ENCODE measurements around the gene ING4.

Gene ING4

DNA sequence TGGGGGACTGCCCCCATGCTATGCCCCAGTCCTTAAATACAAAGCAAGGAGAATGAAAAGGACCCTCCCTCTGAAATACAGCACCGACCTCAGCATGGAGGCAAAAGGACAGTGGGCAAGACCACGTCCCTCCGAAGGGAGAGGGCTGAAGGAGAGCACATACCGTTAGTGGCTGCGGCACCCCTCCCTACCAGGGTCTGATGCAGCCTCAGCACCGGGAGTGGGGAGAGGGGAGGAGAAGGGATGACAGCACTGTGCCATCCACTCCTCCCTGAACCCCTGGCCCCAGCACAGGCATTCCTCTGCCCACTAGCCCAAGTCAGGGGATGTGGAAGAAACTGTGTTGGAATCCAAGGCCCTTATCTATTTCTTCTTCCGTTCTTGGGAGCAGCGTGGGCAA, 12.1 kb downstream of the ING4 start:
- no peaks in the 10 kb centered on the region for H3K9me3 ChIP-seq (ENCODE audit: control insufficient read depth, low read length)
- no peak overlapping the region for H3K4me3 ChIP-seq (ENCODE audit: insufficient read depth, low read depth, low read length)
- H3K4me1 ChIP-seq (ENCODE audit: control insufficient read depth, insufficient read depth, low read length) = no peaks in the 10 kb centered on the region
- H3K36me3 ChIP-seq (ENCODE audit: control insufficient read depth, insufficient read depth, low read length) = peaks cover 40% of the 10 kb centered on the region
- H3K27me3 ChIP-seq (ENCODE audit: control insufficient read depth, insufficient read depth, low read length, poor library complexity, severe bottlenecking) = no peaks in the 10 kb centered on the region
- WGBS, 2 experiments = 94 to 96% methylated on average over 8 of the region's 8 CpGs
- H3K27ac ChIP-seq (ENCODE audit: insufficient read depth, low read depth, low read length, poor library complexity, severe bottlenecking) = no peak overlapping the region

DNA sequence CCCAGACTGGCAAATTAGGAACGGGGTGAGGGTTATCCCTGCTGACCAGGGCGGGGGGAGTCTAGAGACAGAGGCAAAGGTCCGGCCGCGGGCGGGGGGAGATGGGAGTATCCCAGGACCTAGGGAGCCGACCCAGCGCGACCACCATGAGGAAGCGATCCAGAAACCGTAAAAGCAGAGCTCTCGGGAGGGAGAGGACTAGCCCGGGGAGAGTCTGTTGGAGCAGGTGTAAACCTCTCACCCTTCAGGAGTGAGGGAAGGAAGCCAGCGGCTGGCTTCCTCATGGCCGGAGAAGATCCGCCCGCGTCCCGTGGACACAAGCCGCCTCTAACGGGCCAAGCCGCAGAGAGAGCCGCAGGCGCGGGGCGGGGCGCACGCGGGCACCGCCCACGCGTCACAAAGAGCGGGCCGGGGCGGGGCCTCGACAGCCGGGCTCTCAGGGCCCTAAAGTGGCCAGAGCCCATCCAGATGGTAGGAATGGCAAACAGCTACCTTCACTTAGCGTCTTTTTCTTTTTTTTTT, 15.8 kb downstream of the ING4 start, which contains the start of gene ACRBP:
Gene ACRBP, minus strand, starts transcription at position 350 of the 522 bp plus-strand sequence. Its CDS starts 66 bp downstream, at position 284.
- peak within 1 kb of the TSS; percentile 40 for H3K4me3 ChIP-seq (ENCODE audit: insufficient read depth, low read depth, low read length)
- WGBS, 2 experiments = 39 to 40% methylated on average over 38 of the region's 38 CpGs

DNA sequence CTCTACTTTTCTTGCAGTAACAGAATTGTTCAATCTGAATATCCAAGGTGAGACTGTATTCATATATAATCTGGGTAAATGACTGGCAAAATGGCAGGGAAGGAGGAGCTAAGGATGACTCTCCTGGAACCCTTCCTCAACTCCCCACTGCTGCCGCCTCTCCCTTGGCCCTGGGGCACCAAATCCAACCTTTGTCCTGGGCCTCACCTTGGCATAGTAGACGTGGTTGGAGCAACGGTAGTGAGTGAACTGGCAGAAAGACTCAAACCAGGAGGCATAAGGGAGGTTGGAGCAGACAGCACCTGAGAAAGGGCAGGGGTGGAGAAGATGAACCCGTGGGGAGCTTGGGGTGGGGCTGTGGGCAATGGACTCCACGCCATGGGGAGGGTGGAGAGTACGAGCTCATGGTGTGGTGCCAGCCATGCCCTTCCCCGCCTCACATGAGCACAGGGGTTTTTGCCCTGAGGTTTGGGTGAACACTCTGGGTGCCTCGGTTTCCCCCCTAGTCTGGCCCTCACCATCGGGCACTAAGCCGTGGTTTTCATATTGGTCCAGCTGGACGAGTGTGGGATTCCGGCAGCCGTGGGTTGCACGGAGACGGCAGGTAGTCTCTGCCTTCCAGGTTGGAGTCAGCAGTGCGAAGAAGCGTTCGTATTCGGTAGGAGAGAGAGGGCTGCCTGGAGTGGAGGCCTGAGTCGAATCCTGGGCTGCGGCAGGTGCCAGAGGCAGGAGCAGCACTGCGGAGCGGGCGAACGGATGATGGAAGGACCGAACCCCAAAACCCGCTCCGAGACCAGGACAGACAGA, 16.4 kb downstream of the ING4 start:
- Histone ChIP-seq H3K36me3 (ENCODE audit: control insufficient read depth, insufficient read depth, low read length) (peaks cover 18% of the 10 kb centered on the region), H3K27me3 (ENCODE audit: control insufficient read depth, insufficient read depth, low read length, poor library complexity, severe bottlenecking) (no peaks in the 10 kb centered on the region), H3K27ac (ENCODE audit: insufficient read depth, low read depth, low read length, poor library complexity, severe bottlenecking) (no peak overlapping the region), H3K9me3 (ENCODE audit: control insufficient read depth, low read length) (no peaks in the 10 kb centered on the region), H3K4me1 (ENCODE audit: control insufficient read depth, insufficient read depth, low read length) (no peaks in the 10 kb centered on the region), H3K4me3 (ENCODE audit: insufficient read depth, low read depth, low read length) (peak overlapping the region; percentile 40)
- 86 to 88% methylated on average over 28 of the region's 28 CpGs for WGBS, 2 experiments

More for the DNA sequence above, 15.8 kb downstream of the ING4 start, which contains the start of gene ACRBP:
- Histone ChIP-seq H3K9me3 (ENCODE audit: control insufficient read depth, low read length) (no peaks in the 10 kb centered on the region), H3K27me3 (ENCODE audit: control insufficient read depth, insufficient read depth, low read length, poor library complexity, severe bottlenecking) (no peaks in the 10 kb centered on the region), H3K27ac (ENCODE audit: insufficient read depth, low read depth, low read length, poor library complexity, severe bottlenecking) (no peak within 1 kb of the TSS), H3K4me1 (ENCODE audit: control insufficient read depth, insufficient read depth, low read length) (no peaks in the 10 kb centered on the region), H3K36me3 (ENCODE audit: control insufficient read depth, insufficient read depth, low read length) (peaks cover 22% of the 10 kb centered on the region)

DNA sequence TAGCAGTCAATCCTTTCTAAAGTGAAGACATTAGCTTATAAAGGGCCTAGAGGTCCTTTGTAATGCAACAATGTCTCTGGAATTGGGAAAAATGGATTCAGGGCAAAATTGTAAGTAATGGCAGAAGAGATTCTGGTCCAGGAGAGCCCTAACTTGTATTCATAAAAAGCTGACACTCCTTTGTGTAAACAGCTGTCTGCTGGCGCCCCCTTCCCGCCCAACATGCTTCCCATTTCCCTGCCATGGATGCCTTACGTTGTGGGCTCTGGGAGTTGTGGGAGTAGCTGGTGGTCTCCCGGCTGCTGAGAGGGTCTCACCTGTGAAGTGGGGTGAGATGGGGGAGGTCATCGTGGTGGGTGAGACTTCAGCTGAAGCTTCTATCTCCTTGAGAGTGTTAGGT, 18.0 kb downstream of the ING4 start:
- no peak overlapping the region for H3K27ac ChIP-seq (ENCODE audit: insufficient read depth, low read depth, low read length, poor library complexity, severe bottlenecking)
- 31 to 44% methylated on average over 5 of the region's 5 CpGs for WGBS, 2 experiments
- H3K36me3 ChIP-seq (ENCODE audit: control insufficient read depth, insufficient read depth, low read length) = peaks cover 2% of the 10 kb centered on the region

DNA sequence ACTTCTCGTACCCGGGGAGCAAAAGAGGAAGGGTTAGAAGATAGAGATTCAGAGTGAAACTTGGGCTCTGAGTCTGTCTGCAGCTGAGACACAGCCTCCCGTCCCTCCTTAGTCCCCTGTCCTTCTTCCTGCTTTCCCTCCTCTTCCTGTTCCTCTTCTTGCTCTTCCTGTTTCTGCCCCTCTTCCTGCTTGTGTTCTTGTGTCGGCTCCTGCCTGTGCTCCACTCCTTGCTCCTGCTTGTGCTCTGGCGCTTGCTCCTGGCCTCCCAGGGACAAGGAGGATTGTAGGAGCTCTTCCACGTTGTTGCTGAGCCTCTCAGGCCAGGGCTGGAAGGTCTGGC, 18.7 kb downstream of the ING4 start:
- Histone ChIP-seq H3K9me3 (ENCODE audit: control insufficient read depth, low read length) (no peaks in the 10 kb centered on the region), H3K27me3 (ENCODE audit: control insufficient read depth, insufficient read depth, low read length, poor library complexity, severe bottlenecking) (no peaks in the 10 kb centered on the region), H3K4me1 (ENCODE audit: control insufficient read depth, insufficient read depth, low read length) (no peaks in the 10 kb centered on the region), H3K27ac (ENCODE audit: insufficient read depth, low read depth, low read length, poor library complexity, severe bottlenecking) (no peak overlapping the region), H3K4me3 (ENCODE audit: insufficient read depth, low read depth, low read length) (no peak overlapping the region), H3K36me3 (ENCODE audit: control insufficient read depth, insufficient read depth, low read length) (peaks cover 2% of the 10 kb centered on the region)
- 84 to 92% methylated on average over 6 of the region's 6 CpGs for WGBS, 2 experiments

More for the DNA sequence above, 18.0 kb downstream of the ING4 start:
- Histone ChIP-seq H3K4me1 (ENCODE audit: control insufficient read depth, insufficient read depth, low read length) (no peaks in the 10 kb centered on the region), H3K9me3 (ENCODE audit: control insufficient read depth, low read length) (no peaks in the 10 kb centered on the region), H3K27me3 (ENCODE audit: control insufficient read depth, insufficient read depth, low read length, poor library complexity, severe bottlenecking) (no peaks in the 10 kb centered on the region), H3K4me3 (ENCODE audit: insufficient read depth, low read depth, low read length) (no peak overlapping the region)

DNA sequence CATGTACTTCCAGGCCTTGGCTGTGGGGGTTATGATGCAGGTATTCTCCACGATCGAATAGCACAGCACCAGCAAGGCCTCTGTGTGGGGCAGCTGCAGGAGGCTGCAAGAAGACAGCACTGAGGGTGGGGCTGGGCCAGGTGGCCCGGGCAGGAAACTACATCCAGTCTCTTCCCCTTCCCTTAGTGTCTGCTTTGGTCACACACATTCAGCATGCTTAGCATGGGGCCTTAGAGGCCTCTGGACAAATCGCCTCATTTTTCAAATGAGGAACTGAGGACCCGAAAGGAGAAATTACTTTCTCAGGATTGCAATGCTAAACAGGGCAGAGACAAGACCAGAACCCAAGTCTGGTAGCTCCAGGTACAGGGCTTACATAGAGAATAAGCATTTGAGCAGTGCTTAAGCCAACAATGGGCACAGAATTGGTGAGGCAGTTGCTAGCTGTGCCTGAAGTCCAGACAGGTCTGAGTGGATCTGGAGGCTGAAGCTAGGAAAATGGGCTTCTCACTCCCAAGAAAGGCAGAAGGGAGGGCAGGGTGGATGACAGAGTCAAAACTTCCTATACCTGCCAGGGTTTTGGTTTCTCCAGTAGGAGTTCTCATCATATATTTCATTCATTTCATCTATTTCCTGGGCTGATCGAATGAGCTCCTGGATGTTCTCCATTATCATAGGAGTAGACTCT, 19.2 kb downstream of the ING4 start:
- no peaks in the 10 kb centered on the region for H3K4me1 ChIP-seq (ENCODE audit: control insufficient read depth, insufficient read depth, low read length)
- no peak overlapping the region for H3K27ac ChIP-seq (ENCODE audit: insufficient read depth, low read depth, low read length, poor library complexity, severe bottlenecking)
- WGBS, 2 experiments = 93 to 96% methylated on average over 6 of the region's 6 CpGs

DNA sequence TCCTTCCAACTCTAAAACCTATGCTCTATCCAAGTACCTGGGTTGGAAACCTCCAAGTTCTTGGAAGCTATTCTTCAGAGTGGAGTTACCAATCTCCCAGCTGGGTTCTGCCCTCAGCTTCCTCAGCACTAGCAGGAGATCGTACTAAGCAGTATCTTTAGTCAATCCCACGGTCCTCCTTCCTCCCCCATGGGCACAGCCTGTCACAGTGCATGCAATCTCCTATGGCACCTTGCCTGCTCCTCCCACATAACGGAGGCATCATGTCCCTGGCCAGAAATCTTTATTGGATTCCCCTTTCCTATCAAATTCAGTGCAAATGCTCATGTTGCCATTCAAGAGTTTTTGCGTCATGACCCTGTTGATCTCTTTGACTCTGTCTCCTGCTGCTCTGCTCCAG, 21.8 kb downstream of the ING4 start:
- Histone ChIP-seq H3K9me3 (ENCODE audit: control insufficient read depth, low read length) (no peaks in the 10 kb centered on the region), H3K27ac (ENCODE audit: insufficient read depth, low read depth, low read length, poor library complexity, severe bottlenecking) (no peak overlapping the region), H3K4me1 (ENCODE audit: control insufficient read depth, insufficient read depth, low read length) (peaks cover under 1% of the 10 kb centered on the region), H3K4me3 (ENCODE audit: insufficient read depth, low read depth, low read length) (no peak overlapping the region), H3K36me3 (ENCODE audit: control insufficient read depth, insufficient read depth, low read length) (peaks cover 2% of the 10 kb centered on the region), H3K27me3 (ENCODE audit: control insufficient read depth, insufficient read depth, low read length, poor library complexity, severe bottlenecking) (no peaks in the 10 kb centered on the region)
- 79 to 81% methylated on average over 4 of the region's 4 CpGs for WGBS, 2 experiments

More for the DNA sequence above, 19.2 kb downstream of the ING4 start:
- Histone ChIP-seq H3K27me3 (ENCODE audit: control insufficient read depth, insufficient read depth, low read length, poor library complexity, severe bottlenecking) (no peaks in the 10 kb centered on the region), H3K4me3 (ENCODE audit: insufficient read depth, low read depth, low read length) (no peak overlapping the region), H3K36me3 (ENCODE audit: control insufficient read depth, insufficient read depth, low read length) (peaks cover 2% of the 10 kb centered on the region), H3K9me3 (ENCODE audit: control insufficient read depth, low read length) (no peaks in the 10 kb centered on the region)

DNA sequence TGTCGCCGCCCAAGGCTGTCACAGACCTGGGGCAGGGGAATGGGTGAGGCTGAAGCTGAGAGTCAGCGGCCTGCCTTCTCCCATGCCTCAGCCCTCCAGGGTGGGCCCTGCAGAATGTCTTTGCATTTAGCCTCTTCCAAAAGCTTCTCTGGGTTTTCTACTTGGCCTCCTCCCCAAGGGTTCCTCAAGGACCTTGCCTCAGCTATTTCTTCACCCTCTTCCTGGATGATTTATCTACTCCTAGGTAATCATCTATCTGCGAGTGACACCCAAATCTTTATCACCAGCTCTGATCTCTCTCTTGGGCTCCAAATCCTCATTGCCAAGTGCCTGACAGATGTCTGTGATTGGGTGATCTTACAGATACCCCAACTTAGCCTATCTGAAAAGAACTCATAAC, 22.4 kb downstream of the ING4 start:
- WGBS, 2 experiments = 93 to 95% methylated on average over 4 of the region's 4 CpGs
- H3K27me3 ChIP-seq (ENCODE audit: control insufficient read depth, insufficient read depth, low read length, poor library complexity, severe bottlenecking) = no peaks in the 10 kb centered on the region
- H3K9me3 ChIP-seq (ENCODE audit: control insufficient read depth, low read length) = no peaks in the 10 kb centered on the region

DNA sequence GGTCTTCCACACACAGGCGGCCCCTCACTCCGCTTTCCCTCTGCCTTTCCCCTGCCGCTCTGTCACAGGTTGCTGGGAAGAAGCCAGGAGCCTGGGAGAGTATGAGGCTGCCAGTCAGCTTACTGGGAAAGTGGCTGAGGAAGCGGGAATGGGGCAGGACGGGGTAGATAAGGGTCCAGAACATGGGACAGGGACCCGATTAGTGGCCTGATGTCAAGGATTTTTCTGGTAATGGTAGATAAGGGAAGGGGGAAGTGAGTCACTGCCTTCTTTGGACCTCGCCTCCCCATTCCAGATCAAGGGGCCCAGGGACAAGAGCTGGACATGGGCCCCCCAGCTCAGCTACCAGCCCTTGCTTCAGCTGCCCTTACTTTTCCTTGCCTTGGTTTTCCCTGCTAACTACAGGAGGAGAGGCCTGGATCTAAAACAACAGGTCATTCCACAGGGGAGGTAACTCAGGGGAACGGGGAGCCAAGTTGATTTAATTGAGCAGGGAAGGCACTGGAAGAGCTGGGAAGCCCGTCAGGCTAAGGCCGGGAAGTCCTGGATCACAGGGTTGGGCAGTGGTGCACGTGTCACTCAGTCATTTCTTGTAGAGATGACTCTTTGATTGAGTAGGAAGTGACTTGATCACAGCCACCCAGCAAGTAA, 23.6 kb downstream of the ING4 start:
- Histone ChIP-seq H3K4me1 (ENCODE audit: control insufficient read depth, insufficient read depth, low read length) (peaks cover 5% of the 10 kb centered on the region), H3K27me3 (ENCODE audit: control insufficient read depth, insufficient read depth, low read length, poor library complexity, severe bottlenecking) (no peaks in the 10 kb centered on the region), H3K27ac (ENCODE audit: insufficient read depth, low read depth, low read length, poor library complexity, severe bottlenecking) (no peak overlapping the region), H3K36me3 (ENCODE audit: control insufficient read depth, insufficient read depth, low read length) (peaks cover 2% of the 10 kb centered on the region), H3K9me3 (ENCODE audit: control insufficient read depth, low read length) (no peaks in the 10 kb centered on the region), H3K4me3 (ENCODE audit: insufficient read depth, low read depth, low read length) (no peak overlapping the region)
- 89 to 91% methylated on average over 11 of the region's 11 CpGs for WGBS, 2 experiments

More for the DNA sequence above, 22.4 kb downstream of the ING4 start:
- H3K4me3 ChIP-seq (ENCODE audit: insufficient read depth, low read depth, low read length) = no peak overlapping the region
- peaks cover 2% of the 10 kb centered on the region for H3K36me3 ChIP-seq (ENCODE audit: control insufficient read depth, insufficient read depth, low read length)
- H3K4me1 ChIP-seq (ENCODE audit: control insufficient read depth, insufficient read depth, low read length) = peaks cover 5% of the 10 kb centered on the region
- no peak overlapping the region for H3K27ac ChIP-seq (ENCODE audit: insufficient read depth, low read depth, low read length, poor library complexity, severe bottlenecking)

DNA sequence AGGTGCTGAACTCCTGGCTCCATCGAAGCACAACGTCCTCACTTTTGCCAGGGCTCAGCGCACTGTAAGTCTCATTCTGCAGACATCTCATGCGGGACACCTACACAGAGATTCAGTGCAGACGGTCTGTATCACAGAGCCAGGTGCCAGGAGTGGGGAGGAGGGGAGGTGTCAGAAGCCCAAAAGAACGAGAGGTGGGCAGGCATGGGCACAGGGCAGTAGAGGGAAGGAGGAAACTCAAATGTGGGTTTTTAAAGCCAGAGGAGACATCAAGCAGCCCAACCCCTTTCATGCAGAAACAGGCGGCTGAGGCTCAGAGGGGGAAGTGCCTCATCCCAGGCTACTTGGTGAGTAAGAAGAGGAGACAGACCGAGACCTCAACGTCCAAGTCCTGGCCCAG, 24.6 kb downstream of the ING4 start:
- Histone ChIP-seq H3K36me3 (ENCODE audit: control insufficient read depth, insufficient read depth, low read length) (no peaks in the 10 kb centered on the region), H3K4me1 (ENCODE audit: control insufficient read depth, insufficient read depth, low read length) (peaks cover 5% of the 10 kb centered on the region), H3K27ac (ENCODE audit: insufficient read depth, low read depth, low read length, poor library complexity, severe bottlenecking) (no peak overlapping the region), H3K4me3 (ENCODE audit: insufficient read depth, low read depth, low read length) (no peak overlapping the region), H3K9me3 (ENCODE audit: control insufficient read depth, low read length) (no peaks in the 10 kb centered on the region), H3K27me3 (ENCODE audit: control insufficient read depth, insufficient read depth, low read length, poor library complexity, severe bottlenecking) (no peaks in the 10 kb centered on the region)
- WGBS, 2 experiments = 90 to 91% methylated on average over 9 of the region's 9 CpGs

Measured in ectodermal cell (in vitro differentiated cells).